C4-2B (cell line): ENCODE results near the gene OTP.

ENCODE experiments used
- H3K27ac ChIP-seq: fragments of 450-650 bp; 2 replicates; pipeline ENCODE4 v1.5.1; 2017
- ZFX ChIP-seq: fragments of 450-650 bp; IDR thresholded peaks from 2 replicates; pipeline ENCODE4 v1.6.1; 2017
- TF ChIP-seq, protein P1 (sequence below): fragments of 450-650 bp; conservative IDR thresholded peaks from 2 replicates; pipeline ENCODE4 v1.5.1; 2017; ENCODE audit warnings: mild to moderate bottlenecking

The OTP gene

DNA sequence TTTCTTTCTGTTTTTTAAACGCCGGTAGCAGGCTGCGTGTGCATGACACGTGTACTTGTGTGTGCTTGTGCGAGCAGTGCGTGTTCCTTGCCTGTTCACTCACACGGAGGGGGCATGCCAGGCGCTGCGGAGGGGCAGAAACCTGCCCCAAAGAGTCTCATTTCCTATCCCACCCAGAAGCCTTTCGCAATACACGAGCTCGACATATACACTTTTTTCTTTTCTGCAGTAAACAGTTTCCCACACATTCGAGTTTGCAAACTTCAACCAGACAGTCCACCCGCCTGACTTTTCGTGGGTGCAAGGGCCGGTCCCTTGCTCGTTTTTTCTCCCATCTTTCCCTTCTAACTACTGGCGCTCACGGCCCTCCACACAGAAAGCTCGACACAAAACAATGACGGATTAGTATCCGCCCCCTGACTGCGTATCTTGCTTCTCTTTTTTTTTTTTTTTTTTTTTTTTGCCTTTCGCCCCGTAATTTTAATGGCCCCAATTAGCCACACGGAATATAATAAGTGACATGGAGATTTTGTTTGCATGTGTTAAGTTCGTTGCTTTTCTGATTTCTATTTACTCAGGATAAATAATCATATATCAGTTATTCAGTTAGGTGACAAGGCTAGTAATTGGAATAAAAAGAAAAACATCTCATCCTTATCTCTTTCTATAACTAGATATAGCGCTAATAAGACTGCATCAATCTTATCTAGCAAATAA lies 5.3 kb upstream of the OTP start:
- no peak for TF ChIP-seq ZFX
- TF ChIP-seq, protein P1, sequence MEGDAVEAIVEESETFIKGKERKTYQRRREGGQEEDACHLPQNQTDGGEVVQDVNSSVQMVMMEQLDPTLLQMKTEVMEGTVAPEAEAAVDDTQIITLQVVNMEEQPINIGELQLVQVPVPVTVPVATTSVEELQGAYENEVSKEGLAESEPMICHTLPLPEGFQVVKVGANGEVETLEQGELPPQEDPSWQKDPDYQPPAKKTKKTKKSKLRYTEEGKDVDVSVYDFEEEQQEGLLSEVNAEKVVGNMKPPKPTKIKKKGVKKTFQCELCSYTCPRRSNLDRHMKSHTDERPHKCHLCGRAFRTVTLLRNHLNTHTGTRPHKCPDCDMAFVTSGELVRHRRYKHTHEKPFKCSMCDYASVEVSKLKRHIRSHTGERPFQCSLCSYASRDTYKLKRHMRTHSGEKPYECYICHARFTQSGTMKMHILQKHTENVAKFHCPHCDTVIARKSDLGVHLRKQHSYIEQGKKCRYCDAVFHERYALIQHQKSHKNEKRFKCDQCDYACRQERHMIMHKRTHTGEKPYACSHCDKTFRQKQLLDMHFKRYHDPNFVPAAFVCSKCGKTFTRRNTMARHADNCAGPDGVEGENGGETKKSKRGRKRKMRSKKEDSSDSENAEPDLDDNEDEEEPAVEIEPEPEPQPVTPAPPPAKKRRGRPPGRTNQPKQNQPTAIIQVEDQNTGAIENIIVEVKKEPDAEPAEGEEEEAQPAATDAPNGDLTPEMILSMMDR = no peak
- no peak overlapping the region for H3K27ac ChIP-seq

DNA sequence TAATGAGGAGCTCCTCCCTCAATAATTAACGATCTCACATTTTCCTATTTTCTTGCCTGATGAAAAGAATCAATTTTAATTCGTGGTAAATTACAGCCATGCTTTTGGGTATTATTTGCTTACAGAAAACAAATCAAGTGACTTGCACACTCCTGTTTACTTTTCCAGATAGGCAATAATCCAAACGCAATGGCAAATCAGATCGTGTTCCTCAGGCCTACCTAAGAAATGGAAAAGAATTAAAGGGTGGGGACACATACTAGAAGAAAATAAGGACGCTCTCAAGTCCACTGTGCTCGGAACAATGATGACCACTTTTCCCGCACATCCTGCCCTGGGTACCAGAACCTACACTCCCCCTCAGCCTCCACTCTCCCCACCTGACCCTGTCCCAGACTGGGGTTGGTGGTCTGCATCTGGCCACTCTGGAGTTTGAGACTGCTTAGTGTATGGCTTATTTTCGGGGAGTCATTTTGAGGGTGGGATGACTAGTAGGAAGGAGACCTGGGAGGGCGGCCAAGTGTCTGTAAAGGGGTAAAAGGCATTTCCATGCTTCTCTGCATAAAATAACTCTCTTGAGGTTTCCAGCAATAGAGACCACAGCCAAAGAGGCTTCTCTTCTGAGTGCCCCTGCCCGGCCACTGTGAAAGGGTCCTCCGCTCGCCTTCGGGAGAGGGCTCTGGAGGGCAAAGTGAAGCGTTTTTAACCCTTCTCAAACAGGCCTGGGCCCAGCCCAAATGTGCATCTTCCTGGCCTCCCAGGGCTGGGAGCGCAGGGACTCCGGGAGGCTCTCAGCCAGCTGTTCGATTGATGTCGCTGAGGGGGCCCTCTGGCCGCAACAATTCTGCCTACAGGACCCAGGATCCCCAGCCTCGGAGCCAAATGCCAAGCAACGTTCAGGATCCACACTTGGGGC lies 4.5 kb upstream of the OTP start:
- H3K27ac ChIP-seq = no peak overlapping the region
- no peak for TF ChIP-seq ZFX
- TF ChIP-seq, protein P1 = no peak

DNA sequence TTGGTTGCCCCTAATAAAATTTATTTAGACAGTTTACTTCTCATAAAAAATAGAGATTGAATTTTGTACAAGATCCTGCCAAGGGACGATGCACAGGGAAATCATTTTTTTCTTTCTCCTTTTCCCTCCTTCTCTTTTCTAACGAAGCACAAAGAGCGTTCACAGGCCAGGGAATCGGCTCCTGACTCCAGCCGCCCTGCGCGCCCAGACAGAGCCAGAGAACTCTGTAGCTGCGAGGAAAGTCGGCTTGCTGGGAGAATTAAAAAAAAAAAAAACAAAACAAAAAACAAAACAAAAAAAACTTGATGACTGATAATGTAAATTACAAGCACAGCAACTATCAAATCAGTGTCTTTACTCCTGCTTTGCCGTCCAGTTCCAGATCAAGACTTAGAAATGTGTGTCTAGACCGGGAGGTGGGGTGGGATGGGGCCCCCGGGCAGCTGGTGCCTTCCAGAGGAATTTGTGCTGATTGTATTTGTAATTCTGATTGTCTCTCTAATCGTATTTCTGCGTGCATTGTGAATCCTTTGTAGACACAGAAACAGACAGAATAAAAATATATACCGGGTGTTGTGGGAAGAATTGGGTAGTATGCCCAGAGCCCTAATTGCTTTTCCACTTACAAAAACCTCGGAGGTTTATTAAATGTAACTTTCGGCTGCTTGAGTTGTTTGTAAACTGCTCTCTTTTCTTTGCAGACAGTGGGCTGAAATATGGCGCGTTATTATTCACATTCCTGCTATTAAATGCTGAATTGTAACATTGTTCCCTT lies 3.6 kb upstream of the OTP start:
- H3K27ac ChIP-seq = no peak overlapping the region
- TF ChIP-seq ZFX = no peak
- TF ChIP-seq, protein P1 = no peak

DNA sequence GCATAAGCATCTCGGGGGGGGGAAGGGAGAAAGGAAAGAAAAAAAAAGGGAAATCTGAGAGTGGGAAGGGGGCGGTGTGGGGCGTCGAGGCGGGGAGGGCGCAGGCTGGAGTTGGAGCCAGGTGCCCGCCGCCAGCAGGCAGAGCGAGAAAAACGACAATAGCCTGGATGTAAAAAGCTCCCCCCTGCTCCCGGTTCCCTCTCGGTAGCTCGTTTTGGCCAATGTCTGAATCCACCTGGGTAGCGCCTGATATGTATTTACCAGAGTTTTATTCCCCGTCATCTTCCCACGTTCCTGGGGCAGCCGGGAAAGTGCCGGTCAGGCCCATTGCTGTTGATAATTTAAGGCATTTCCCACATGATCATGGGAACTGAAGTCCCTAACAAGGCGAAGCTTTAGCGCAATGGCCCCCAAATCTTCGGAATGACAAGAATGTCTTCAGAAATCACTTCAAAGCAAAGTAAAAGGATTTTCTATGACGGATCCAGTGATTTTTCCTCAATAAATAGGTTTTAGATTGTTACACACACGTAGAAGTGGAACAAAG lies 3.0 kb upstream of the OTP start:
- H3K27ac ChIP-seq = no peak overlapping the region
- TF ChIP-seq, protein P1 = no peak
- no peak for TF ChIP-seq ZFX

DNA sequence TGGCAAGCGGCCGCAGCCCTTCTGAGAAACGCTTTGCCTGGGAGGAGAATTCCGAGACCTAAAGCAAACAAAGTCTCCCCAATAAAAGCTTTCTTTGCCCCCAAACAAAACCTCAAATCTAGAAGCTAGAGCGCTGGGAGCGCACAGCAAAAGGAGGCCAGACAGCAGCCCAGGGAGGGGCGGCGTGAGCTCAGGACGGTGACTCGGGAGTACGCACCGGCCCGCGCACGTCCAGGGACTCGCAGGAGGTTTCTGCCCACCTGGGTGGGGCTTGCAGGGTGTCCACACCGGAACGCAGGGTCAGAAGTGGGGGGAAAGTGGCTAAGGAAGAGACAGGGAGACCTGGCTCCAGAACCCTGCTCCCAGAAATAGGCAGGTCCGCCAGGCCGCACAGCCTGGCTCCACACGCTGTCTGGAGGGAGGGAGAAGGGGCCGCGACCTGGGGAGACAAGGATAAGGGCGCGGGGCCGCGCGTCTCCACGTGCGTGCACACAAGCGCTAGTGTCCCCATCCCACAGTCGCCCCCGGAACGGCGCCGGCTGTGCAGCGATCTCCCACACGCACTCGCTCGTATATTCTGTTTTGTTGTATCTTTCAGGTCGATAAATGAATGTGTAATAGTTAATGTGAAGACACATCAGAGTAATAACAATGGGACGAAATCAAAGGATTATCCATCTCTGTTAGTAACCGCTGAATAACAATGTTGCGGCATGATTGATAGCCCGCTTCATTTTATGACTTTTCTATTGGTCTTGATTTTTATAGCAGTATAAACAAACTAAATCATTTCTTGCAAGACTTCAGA lies 2.3 kb upstream of the OTP start:
- TF ChIP-seq, protein P1 = no peak
- no peak for TF ChIP-seq ZFX
- H3K27ac ChIP-seq = no peak overlapping the region

DNA sequence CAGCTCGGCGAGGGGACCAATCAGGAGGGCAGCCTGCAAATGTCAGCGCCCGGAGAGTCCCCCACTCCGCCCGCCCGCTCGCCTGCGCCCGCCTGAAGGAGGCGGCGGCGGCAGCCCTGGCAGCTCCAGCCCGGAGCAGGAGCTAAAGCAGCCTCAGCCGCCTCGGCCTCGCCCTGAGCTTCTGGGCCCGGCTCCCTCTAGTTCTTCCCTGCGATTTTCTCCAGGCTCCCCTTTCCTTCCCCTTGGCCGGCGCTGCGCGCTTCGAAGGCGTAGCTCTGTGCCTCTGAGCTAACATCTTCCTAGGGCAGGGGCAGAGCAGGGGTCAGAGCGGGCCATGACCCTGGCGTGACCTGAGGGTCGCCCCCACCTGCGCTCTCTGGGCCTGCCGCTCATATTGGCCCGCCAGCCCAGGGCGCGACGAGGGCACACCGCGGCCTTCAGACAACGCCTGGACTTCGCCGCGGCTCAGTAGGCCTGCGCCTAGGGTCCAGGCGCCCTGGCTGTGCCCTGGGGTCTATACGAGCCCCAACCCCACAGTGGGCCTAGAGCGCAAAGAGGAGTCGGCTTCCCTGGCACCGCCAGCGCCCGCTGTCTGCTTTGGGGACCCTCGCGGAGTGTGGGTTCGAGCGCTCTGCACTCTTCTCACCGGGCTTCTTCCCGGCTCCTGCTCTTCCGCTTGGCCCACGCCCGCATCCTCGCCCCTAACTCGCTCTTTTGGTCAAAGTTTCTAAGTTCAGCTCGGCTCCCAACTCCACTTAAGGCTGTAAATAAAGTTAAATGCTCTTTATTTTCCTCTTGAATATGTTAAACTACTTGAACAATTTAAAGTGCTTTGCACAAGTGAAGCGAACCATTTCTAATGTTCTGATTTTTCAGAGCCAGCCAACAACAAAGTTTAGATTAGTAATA lies 504 bp upstream of the OTP start:
- no peak for TF ChIP-seq ZFX
- TF ChIP-seq, protein P1 = no peak
- no peak overlapping the region for H3K27ac ChIP-seq
